Aorta (tissue), 5 donors: Measurements from ENCODE around the gene PSMB9. TPM values are rescaled to one million over a fixed set of nuclear protein-coding genes. Genes with fewer than 3 reads are reported as not detected.

ENCODE experiments used
- ATAC-seq: fragments of 200-7000 bp; cut with Tn5 transposase; one replicate; pipeline ENCODE4 v1.9.1; 2022; ENCODE audit warnings: moderate library complexity; ENCODE audit not compliant: low FRiP score
- DNase-seq, 2 donors: peaks; one replicate each; pipeline ENCODE4 v3.0.0-alpha.2; 2020
- H3K27ac ChIP-seq, 2 donors: one replicate each; pipeline ENCODE4 v1.5.1; 2013; ENCODE audit warnings: low read length in 2 of 2, mild to moderate bottlenecking in 2 of 2, moderate library complexity in 2 of 2, control low read depth in 1 of 2, inconsistent platforms in 1 of 2, low read depth in 1 of 2
- H3K27me3 ChIP-seq, 2 donors: one replicate each; pipeline ENCODE4 v1.6.1; 2013; ENCODE audit warnings: control low read depth in 1 of 2, low read length in 1 of 2, mild to moderate bottlenecking in 1 of 2, moderate library complexity in 1 of 2; ENCODE audit not compliant: insufficient read depth in 2 of 2, control insufficient read depth in 1 of 2
- H3K36me3 ChIP-seq, 2 donors: one replicate each; pipeline ENCODE4 v1.6.1; 2013; ENCODE audit warnings: control low read depth in 1 of 2, low read length in 1 of 2, mild to moderate bottlenecking in 1 of 2; ENCODE audit not compliant: insufficient read depth in 2 of 2, control insufficient read depth in 1 of 2
- H3K4me1 ChIP-seq, 2 donors: one replicate each; pipeline ENCODE4 v1.6.1; 2013; ENCODE audit warnings: low read length in 2 of 2, control low read depth in 1 of 2, mild to moderate bottlenecking in 1 of 2, moderate library complexity in 1 of 2; ENCODE audit not compliant: insufficient read depth in 2 of 2, control insufficient read depth in 1 of 2
- H3K4me3 ChIP-seq, 2 donors: one replicate each; pipeline ENCODE4 v1.5.1; 2013; ENCODE audit warnings: low read length in 2 of 2, control low read depth in 1 of 2, mild to moderate bottlenecking in 1 of 2
- H3K9me3 ChIP-seq: one replicate; pipeline ENCODE4 v1.6.1; 2013; ENCODE audit warnings: mild to moderate bottlenecking, low read length; ENCODE audit not compliant: control insufficient read depth
- WGBS, 2 donors: extraction: QIAGEN DNeasy Blood & Tissue Kit; methylation state at CpG; one replicate each; pipeline ENCODE4 v1.1.7; 2013; 5-methylcytosine and 5-hydroxymethylcytosine counted together
- intact Hi-C, 2 donors: fragments of 100-400 bp; cut with DNase I; formaldehyde crosslinking; loops; one replicate each; pipeline versions ENCODE4 v1.14.2 to v1.15.0; 2022
- polyA plus RNA-seq, 2 donors: library from polyadenylated mRNA; stranded (reverse); fragments of 200-250 nt; gene quantifications; one replicate each; pipeline ENCODE4 v1.2.3, GENCODE V29; 2013
- total RNA-seq, 2 donors: library from RNA; stranded (reverse); fragmentation: NEBNext Ultra II Directional; extraction: Animal tissue kit (Norgen Biotek cat#: 25700); gene quantifications; one replicate each; pipeline ENCODE4 v1.2.1, GENCODE V29; 2021
- donor health status: healthy with polysubstance abuse.
- donor health status: Bipolar disorder and iron deficiency.
- donor health status: DM: no; HTN: no; CAD: no.
- donor health status: DM: no; HTN: no; CAD: no.
- donor health status: DM: yes; HTN: yes; CAD: no.

Gene PSMB9
- total and polyA plus RNA-seq, 4 donors = 24.9 to 42.8 (median 33.3) TPM

GRCh38 chr6:32835167-32835893, 18.7 kb upstream of the PSMB9 start:
- WGBS, 2 donors = 91 to 95% methylated on average over 16 of the region's 16 CpGs
- Histone ChIP-seq H3K27me3 (no peaks in the 10 kb centered on the region), H3K4me3 (no peak overlapping the region), H3K9me3 (no peaks in the 10 kb centered on the region), H3K27ac (no peak overlapping the region), H3K4me1 (no peaks in the 10 kb centered on the region), H3K36me3 (no peaks in the 10 kb centered on the region)
- ATAC-seq = no peak
- DNase-seq = no peak
- intact Hi-C loops = no loop called here

DNA sequence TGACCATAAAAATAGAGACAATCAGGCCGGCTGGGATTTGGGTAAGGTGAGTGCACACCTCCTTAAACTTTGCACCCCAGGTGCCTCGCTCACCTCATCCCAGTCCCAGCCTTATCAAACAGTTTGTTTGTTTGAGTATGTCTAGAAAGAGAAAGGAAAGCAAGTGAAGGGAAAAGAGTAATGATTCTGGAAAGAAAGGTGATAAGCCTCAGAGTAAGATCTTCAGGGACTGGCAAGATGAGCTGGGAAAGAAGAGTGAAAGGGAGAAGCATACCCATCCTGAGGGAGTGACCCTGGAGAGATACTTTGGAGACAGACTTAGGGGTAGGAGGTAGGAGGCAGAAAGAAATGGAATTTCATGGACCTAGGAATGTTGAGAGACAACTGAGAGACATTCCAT, 17.1 kb upstream of the PSMB9 start:
- no peak for ATAC-seq
- intact Hi-C loops = no loop called here
- Histone ChIP-seq H3K9me3 (no peaks in the 10 kb centered on the region), H3K27ac (no peak overlapping the region), H3K36me3 (no peaks in the 10 kb centered on the region), H3K27me3 (no peaks in the 10 kb centered on the region), H3K4me3 (no peak overlapping the region), H3K4me1 (no peaks in the 10 kb centered on the region)
- WGBS, 2 donors = 97 to 98% methylated on average over 2 of the region's 2 CpGs
- DNase-seq = no peak

DNA sequence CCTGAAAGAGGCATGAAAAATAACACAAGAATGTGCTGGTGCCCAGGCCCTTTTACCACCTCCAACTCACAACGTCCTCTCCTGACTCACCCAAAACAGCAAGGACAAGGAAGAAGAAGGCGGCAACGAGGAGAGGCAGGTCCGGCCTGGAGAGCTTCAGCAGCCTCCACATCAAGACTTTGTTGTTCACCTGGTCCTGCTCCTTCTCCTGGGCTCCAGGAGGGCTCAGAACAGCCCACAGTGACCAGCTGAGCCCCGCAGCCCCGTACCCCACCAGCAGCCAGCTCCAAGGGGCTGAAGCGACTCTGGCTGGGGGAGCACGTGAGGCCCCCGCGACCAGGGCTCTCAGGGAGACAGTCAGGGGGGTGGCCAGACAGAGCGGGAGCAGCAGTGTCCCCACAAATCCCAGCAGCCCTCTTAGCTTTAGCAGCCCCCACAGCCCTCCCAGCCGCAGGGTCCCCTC, 16.3 kb upstream of the PSMB9 start:
- H3K27me3 ChIP-seq = no peaks in the 10 kb centered on the region
- DNase-seq = no peak
- no peaks in the 10 kb centered on the region for H3K36me3 ChIP-seq
- H3K27ac ChIP-seq = peak overlapping the region in 1 of 2 donors; percentile 58
- 23 to 31% methylated on average over 11 to 12 of the region's 12 CpGs for WGBS, 2 donors
- no peaks in the 10 kb centered on the region for H3K4me1 ChIP-seq
- no peak for ATAC-seq
- intact Hi-C loops = loop anchor here (1.0 to 2.0 kb wide), 2 partner anchors 17 to 31 kb away; partner anchors contain the start of gene PSMB9 (in 1 of the 2)
- H3K4me3 ChIP-seq = peak overlapping the region; percentile 52 to 83
- no peaks in the 10 kb centered on the region for H3K9me3 ChIP-seq

DNA sequence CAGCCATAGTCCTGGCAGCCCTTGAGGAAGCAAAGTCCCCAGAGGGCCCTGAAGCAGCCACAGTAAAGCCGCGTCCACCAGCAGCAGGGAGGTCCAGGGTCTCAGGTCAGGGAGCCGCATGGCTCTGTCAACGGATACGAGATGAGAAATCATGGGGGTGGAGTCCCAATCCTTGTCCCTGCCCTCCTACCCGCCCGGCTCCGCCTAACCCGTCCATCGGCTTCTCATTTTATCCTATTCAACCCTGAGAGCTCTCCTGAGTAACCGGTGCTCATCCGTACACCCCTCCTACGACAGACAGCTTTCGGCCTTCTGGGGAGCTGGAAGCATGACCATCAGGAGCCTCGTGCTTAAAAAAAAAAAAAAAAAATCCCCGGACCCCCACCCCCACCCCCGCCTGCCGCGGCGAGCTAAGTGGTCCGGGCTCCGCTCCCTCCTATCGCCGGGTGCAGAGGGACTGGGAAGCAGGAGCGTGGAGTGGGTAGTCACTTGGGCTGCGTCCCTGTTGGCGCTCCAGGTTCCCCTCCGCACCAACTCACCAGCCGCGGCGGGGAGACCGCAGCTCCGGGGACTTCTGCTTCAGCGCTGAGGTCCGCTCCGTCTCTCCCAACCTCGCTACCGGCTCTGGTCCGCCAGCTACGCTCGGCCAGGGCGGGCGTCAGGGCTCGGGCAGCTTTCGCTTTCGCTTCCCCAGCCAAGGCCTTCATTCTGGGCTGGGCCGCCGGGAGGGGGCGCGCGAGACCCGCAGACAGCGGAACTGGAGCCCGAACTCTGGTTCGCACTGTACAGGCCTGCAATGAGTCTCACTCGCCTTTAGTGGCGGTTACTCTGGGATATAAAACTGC, 15.7 kb upstream of the PSMB9 start, which contains the start of gene TAP2:
TSS of gene TAP2 (minus strand) at position 626 of the 845 bp plus-strand sequence. CDS start at position 120, 506 bp downstream.
- Histone ChIP-seq H3K27ac (peak within 1 kb of the TSS in 1 of 2 donors; percentile 58), H3K36me3 (no peaks in the 10 kb centered on the region), H3K4me1 (no peaks in the 10 kb centered on the region), H3K27me3 (no peaks in the 10 kb centered on the region), H3K9me3 (no peaks in the 10 kb centered on the region), H3K4me3 (peak within 1 kb of the TSS; percentile 52 to 83)
- 0% methylated on average over 54 to 57 of the region's 57 CpGs for WGBS, 2 donors
- DNase-seq = peak; percentile 98 to 99
- intact Hi-C loops = loop anchor here (1.0 to 2.0 kb wide), 2 partner anchors 16 to 30 kb away; partner anchors contain the start of gene PSMB9 (in 1 of the 2)
- peak; percentile 98 for ATAC-seq

DNA sequence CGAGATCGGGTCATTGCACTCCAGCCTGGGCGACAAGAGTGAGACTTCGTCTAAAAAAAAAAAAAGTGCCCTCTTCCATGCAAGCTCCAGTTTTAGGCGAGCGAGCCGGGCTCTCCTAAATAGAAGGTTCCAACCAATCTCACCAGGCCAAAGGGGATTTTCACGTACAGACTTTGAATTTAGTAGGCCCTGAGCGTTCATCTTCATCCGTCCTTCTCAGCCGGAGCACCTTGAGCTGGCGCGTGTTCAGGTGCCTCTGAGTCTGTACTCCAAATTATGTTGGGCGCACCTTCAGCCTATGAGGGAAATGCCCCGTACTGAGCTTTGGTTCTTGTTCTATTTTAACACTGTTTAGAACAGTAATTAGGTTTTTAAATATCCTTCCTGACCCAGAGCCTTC, 14.6 kb upstream of the PSMB9 start:
- 87 to 89% methylated on average over 15 of the region's 15 CpGs for WGBS, 2 donors
- intact Hi-C loops = loop anchor here (1.0 to 2.0 kb wide), 2 partner anchors 15 kb away; partner anchors contain the start of gene PSMB9 (in 2 of the 2)
- Histone ChIP-seq H3K27ac (no peak overlapping the region), H3K4me3 (no peak overlapping the region), H3K27me3 (no peaks in the 10 kb centered on the region), H3K9me3 (no peaks in the 10 kb centered on the region), H3K36me3 (no peaks in the 10 kb centered on the region), H3K4me1 (no peaks in the 10 kb centered on the region)
- no peak for ATAC-seq
- no peak for DNase-seq

DNA sequence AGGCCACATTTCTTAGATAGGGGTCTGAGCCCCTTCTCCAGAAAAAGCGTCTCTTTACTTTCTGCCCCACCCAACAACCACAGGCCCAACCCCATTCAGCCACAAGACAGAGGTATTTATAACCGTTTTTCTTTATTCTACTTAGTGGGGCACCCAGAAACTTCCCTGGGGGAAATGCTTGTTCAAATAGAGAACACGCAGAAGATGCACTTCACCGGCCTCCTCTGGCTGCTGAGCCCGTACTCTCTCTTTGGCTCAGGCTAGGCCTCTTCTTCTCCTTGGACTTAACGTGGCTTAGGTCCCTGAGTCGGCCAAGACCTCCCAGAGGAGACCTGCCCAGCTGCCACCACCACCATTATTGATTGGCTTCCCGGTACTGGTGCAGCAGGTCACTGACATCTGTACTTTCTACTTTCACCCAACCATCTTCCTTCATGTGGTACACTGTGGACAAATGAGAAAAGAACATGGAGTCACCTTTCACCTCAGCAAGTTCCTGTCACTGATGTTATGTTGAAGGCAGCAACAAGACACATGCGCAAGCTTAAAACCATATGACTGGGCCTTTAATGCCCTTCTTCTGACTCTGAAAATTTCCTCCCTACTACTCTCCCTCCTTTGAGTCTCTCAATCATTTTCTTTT, 13.3 kb upstream of the PSMB9 start:
- Histone ChIP-seq H3K36me3 (no peaks in the 10 kb centered on the region), H3K9me3 (no peaks in the 10 kb centered on the region), H3K4me1 (no peaks in the 10 kb centered on the region), H3K27ac (no peak overlapping the region), H3K4me3 (no peak overlapping the region), H3K27me3 (no peaks in the 10 kb centered on the region)
- intact Hi-C loops = loop anchor here in 1 of 2 donors (5.0 kb wide), 1 partner anchor 132 kb away; no protein-coding TSS in a partner anchor
- ATAC-seq = no peak
- WGBS, 2 donors = 93 to 94% methylated on average over 9 of the region's 9 CpGs
- no peak for DNase-seq

GRCh38 chr6:32842021-32842650, 11.9 kb upstream of the PSMB9 start:
- DNase-seq (no peak), ATAC-seq (no peak)
- peaks cover 0 to 2% of the 10 kb centered on the region in 2 donors for H3K36me3 ChIP-seq
- H3K27ac ChIP-seq = no peak overlapping the region
- WGBS, 2 donors = 94 to 98% methylated on average over 6 of the region's 6 CpGs
- H3K27me3 ChIP-seq = no peaks in the 10 kb centered on the region
- no peak overlapping the region for H3K4me3 ChIP-seq
- intact Hi-C loops = loop anchor here in 1 of 2 donors (5.0 kb wide), 1 partner anchor 130 kb away; no protein-coding TSS in a partner anchor
- H3K4me1 ChIP-seq = no peaks in the 10 kb centered on the region
- H3K9me3 ChIP-seq = no peaks in the 10 kb centered on the region

DNA sequence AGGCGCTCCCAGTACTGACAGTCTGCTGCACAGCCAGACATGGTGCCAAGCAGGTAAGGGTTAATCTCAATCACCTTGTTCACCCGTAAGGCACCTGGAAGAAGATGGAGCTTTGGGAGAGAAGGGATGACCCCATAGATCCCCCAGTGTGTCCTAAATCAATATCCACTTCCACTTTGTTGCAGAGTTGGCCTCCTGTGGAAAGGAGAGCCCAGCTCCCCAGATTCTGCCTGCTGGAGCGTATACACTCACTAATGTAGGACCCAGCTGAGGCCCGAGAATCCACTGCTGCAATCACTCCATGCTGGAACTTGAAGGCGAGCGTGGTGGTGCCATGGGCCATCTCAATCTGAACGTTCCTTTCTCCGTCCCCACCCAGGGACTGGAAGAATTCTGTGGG, 11.3 kb upstream of the PSMB9 start:
- no peaks in the 10 kb centered on the region for H3K27me3 ChIP-seq
- DNase-seq (no peak), ATAC-seq (no peak)
- no peaks in the 10 kb centered on the region for H3K9me3 ChIP-seq
- intact Hi-C loops = loop anchor here in 1 of 2 donors (5.0 kb wide), 1 partner anchor 130 kb away; no protein-coding TSS in a partner anchor
- WGBS, 2 donors = 93 to 94% methylated on average over 8 of the region's 8 CpGs
- peaks cover 0 to 3% of the 10 kb centered on the region in 2 donors for H3K36me3 ChIP-seq
- no peaks in the 10 kb centered on the region for H3K4me1 ChIP-seq
- H3K4me3 ChIP-seq = no peak overlapping the region
- H3K27ac ChIP-seq = no peak overlapping the region
